HG02973 (cell line): ENCODE data around the gene AQP1.

ENCODE experiments used
- ATAC-seq: cut with Tn5 transposase; IDR thresholded peaks from one replicate; pipeline ENCODE4 v1.9.1; 2021; ENCODE audit warnings: moderate library complexity; ENCODE audit not compliant: unreplicated experiment

The AQP1 gene

GRCh38 chr7:30971440-30971839 is 59.8 kb downstream of the AQP1 start:
- ATAC-seq: no peak

DNA sequence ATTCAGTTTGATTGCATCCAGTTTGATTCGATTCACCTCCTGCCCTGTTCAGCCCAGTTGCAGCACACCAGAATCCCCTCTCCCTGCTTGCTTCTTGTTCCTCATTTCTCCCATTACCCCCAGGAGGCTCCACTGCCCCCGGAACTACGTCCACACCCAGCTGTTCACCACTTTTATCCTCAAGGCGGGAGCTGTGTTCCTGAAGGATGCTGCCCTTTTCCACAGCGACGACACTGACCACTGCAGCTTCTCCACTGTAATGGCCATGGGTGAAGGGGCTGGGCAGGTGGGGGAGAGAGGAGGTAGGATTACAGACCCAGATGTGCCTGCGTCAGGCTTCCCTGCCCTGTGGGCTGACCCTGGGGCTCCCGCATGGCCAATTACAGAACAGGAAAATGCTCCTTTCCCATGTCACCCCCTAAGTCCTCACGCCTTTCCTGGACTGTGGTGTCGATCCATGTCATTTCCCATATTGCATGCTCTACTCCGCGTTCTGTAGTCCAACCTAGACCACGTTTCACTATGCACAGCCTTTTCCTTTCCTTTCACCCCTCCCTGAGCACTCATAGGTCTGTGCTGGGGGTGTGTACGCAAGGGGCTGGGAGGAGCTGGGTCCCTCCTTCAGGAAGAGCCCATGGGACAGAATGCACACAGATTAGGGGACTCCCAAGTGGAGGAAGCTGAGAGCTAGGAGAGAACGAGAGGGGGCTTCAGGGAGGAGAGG is 60.3 kb downstream of the AQP1 start:
- no peak for ATAC-seq

DNA sequence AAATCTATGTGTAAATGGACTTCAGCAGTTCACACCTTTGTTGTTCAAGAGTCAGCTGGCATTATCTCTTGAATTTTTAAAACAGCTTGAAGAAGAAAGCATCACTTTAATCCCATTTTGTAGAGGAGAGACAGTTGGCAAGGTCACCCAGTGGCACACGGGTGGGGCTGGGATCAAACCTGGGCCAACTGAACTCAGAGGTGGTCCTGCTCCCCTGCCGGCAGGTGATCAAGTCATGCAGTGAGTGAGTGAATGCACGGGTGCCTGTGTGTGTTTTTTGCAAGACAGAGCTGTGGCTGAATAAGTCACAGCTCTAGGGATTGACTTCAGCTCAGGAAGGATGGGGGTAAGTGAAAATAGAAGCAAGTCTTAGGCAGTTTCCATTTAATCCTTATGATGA is 61.6 kb downstream of the AQP1 start:
- no peak for ATAC-seq

DNA sequence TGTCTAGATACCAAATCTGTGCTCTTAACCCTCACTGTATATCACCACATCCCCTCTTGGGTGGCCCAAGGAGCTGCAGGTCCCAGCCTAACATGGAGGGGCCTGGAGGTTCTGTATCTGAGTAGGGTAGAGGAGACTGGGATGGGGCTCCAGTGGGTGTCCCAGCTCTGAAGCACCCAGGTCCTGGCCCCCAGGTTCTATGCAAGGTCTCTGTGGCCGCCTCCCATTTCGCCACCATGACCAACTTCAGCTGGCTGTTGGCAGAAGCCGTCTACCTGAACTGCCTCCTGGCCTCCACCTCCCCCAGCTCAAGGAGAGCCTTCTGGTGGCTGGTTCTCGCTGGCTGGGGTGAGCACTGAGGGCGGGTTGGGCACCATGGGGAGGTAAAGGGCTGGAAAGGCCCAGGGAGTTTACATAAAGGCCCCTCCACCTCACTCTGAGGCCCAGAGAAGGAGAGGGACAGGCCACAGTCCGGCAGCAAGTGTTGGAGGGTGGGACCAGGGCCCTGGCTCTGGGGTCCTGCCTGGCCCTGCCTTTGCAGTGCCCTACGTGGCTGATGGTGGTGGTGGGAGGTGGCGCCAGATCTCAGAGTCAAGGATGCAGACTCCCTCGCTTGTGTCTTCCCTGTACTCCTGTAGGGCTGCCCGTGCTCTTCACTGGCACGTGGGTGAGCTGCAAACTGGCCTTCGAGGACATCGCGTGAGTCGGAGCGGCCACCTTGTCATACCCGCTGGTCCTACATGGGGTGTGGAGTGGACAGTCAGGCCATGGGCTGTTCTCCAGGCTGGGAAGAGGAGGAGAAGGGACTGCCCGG is 62.3 kb downstream of the AQP1 start:
- ATAC-seq: no peak

DNA sequence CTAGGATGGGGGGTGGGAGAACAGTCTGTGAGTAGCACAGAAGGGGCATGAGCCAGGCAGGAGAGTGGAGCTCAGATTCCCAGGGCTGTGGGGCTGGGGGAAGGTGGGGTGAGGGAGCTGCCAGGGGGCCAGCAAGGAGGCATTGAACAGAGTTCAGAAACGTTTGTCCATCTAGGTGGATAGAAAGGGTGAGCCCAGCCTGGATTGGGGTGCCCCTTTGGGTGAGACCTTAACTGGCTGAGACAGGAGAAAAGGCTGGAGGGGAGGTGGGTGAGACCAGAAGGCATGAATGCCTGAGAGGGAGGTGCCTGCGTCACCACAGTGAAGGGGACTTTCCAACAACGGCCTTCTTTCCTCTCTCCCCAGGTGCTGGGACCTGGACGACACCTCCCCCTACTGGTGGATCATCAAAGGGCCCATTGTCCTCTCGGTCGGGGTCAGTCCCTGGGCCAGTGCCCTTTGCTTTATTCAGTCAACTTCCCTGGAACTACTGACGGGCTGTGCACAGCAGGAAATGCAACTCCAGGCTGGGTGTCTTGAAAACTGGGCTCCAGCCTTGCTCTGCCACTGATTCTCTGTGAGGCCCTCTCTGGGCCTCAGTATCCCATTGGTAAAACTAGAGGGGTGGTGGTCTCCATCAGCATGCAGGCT is 63.1 kb downstream of the AQP1 start:
- peak; percentile 96 for ATAC-seq
